IMR-90 (cell line): ENCODE data around the gene GRID1. TPM values are rescaled to one million over a fixed set of nuclear protein-coding genes. Genes with fewer than 3 reads are reported as not detected.

ENCODE experiments used
- ATAC-seq: fragments of 200-7000 bp; cut with Tn5 transposase; 2 replicates; pipeline ENCODE4 v1.9.1; 2020; ENCODE audit warnings: low read depth, mild to moderate bottlenecking, moderate library complexity
- BruUV-seq: library from RNA; stranded (reverse); fragments of 400-500 nt; replicated peaks from 2 replicates; lab custom pipeline; 2021; lab: Mats Ljungman, UMichigan
- CTCF ChIA-PET: fragments of 300-600 bp; formaldehyde crosslinking; extraction: SDS; loops from one replicate; lab custom pipeline; 2021; ENCODE audit warnings: antibody characterized with exemption; lab: Yijun Ruan, JAX
- POLR2A ChIA-PET: fragments of 300-600 bp; sonication (Branson Sonifier 250); formaldehyde crosslinking; loops from one replicate; lab custom pipeline; 2022; ENCODE audit warnings: antibody characterized with exemption; ENCODE audit not compliant: unreplicated experiment; lab: Charles Lee
- DNase-seq: peaks from one replicate; pipeline ENCODE4 v3.0.0; 2013
- H2AFZ ChIP-seq: replicated peaks from 2 replicates; pipeline ENCODE3; 2013; ENCODE audit warnings: low read length, mild to moderate bottlenecking; ENCODE audit not compliant: poor library complexity
- H2AK5ac ChIP-seq: 2 replicates; pipeline ENCODE4 v1.6.1; 2013; ENCODE audit warnings: low read depth, low read length, inconsistent platforms
- H2AK9ac ChIP-seq: replicated peaks from 2 replicates; pipeline ENCODE3; 2013; ENCODE audit warnings: mild to moderate bottlenecking, low read depth, low read length, moderate library complexity; ENCODE audit not compliant: poor library complexity
- H2BK120ac ChIP-seq: 2 replicates; pipeline ENCODE4 v1.6.1; 2013; ENCODE audit warnings: low read depth, low read length, inconsistent platforms
- H2BK15ac ChIP-seq: 3 replicates; pipeline ENCODE4 v1.6.1; 2013; ENCODE audit warnings: low read depth, low read length, inconsistent platforms
- H2BK20ac ChIP-seq: 2 replicates; pipeline ENCODE4 v1.6.1; 2013; ENCODE audit warnings: low read depth, mild to moderate bottlenecking, inconsistent platforms, low read length, moderate library complexity
- H2BK5ac ChIP-seq: 2 replicates; pipeline ENCODE4 v1.6.1; 2013; ENCODE audit warnings: mild to moderate bottlenecking, low read depth, low read length, inconsistent platforms; ENCODE audit not compliant: poor library complexity, severe bottlenecking
- H3K14ac ChIP-seq: replicated peaks from 2 replicates; pipeline ENCODE4 v1.6.1; 2013; ENCODE audit warnings: low read depth, low read length, inconsistent platforms
- H3K18ac ChIP-seq: 2 replicates; pipeline ENCODE4 v1.6.1; 2013; ENCODE audit warnings: low read depth, low read length, control low read depth
- H3K23ac ChIP-seq: 2 replicates; pipeline ENCODE4 v1.6.1; 2013; ENCODE audit warnings: low read depth, low read length, inconsistent platforms
- H3K27ac ChIP-seq: 2 replicates; pipeline ENCODE4 v1.5.1; 2013; ENCODE audit warnings: mild to moderate bottlenecking, control low read depth, low read length; ENCODE audit not compliant: insufficient read depth
- H3K27me3 ChIP-seq: 2 replicates; pipeline ENCODE4 v1.6.1; 2013; ENCODE audit warnings: low read length; ENCODE audit not compliant: control insufficient read depth, insufficient read depth
- H3K36me3 ChIP-seq: 2 replicates; pipeline ENCODE4 v1.6.1; 2013; ENCODE audit warnings: low read length, mixed read lengths; ENCODE audit not compliant: control insufficient read depth, insufficient read depth
- H3K4ac ChIP-seq: 2 replicates; pipeline ENCODE4 v1.6.1; 2013; ENCODE audit warnings: low read depth, low read length, inconsistent platforms
- H3K4me1 ChIP-seq: 2 replicates; pipeline ENCODE4 v1.6.1; 2013; ENCODE audit warnings: low read length, mixed read lengths; ENCODE audit not compliant: control insufficient read depth, insufficient read depth
- H3K4me2 ChIP-seq: 2 replicates; pipeline ENCODE4 v1.6.1; 2013; ENCODE audit warnings: low read depth, mild to moderate bottlenecking, control low read depth, low read length, moderate library complexity
- H3K4me3 ChIP-seq: 2 replicates; pipeline ENCODE4 v1.5.1; 2013; ENCODE audit warnings: low read depth, mild to moderate bottlenecking, control low read depth, low read length, moderate library complexity; ENCODE audit not compliant: insufficient read depth
- H3K56ac ChIP-seq: 2 replicates; pipeline ENCODE4 v1.6.1; 2013; ENCODE audit warnings: low read length, inconsistent platforms; ENCODE audit not compliant: insufficient read depth; ENCODE audit errors: extremely low read depth
- H3K79me1 ChIP-seq, 2 experiments: 2 replicates each; pipeline ENCODE4 v1.6.1; 2013; ENCODE audit warnings: low read length in 2 of 2, inconsistent platforms in 1 of 2, low read depth in 1 of 2
- H3K9ac ChIP-seq: 2 replicates; pipeline ENCODE4 v1.6.1; 2013; ENCODE audit warnings: low read depth, low read length, control low read depth
- H3K9me1 ChIP-seq: 2 replicates; pipeline ENCODE4 v1.6.1; 2013; ENCODE audit warnings: low read length, inconsistent platforms; ENCODE audit not compliant: insufficient read depth
- H3K9me3 ChIP-seq: 2 replicates; pipeline ENCODE4 v1.6.1; 2013; ENCODE audit warnings: low read length; ENCODE audit not compliant: control insufficient read depth, insufficient read depth
- H4K20me1 ChIP-seq: 2 replicates; pipeline ENCODE4 v1.6.1; 2013; ENCODE audit warnings: low read length, inconsistent platforms; ENCODE audit not compliant: insufficient read depth
- H4K5ac ChIP-seq: 2 replicates; pipeline ENCODE4 v1.6.1; 2013; ENCODE audit warnings: mild to moderate bottlenecking, low read depth, low read length, control low read depth
- H4K8ac ChIP-seq, 2 experiments: 2 replicates each; pipeline ENCODE4 v1.6.1; 2013; ENCODE audit warnings: low read depth in 2 of 2, low read length in 2 of 2, control low read depth in 1 of 2, inconsistent platforms in 1 of 2
- H4K91ac ChIP-seq: 2 replicates; pipeline ENCODE4 v1.6.1; 2013; ENCODE audit warnings: low read depth, low read length, inconsistent platforms; ENCODE audit not compliant: insufficient read depth
- BHLHE40 ChIP-seq: fragments of 150-350 bp; IDR thresholded peaks from 2 replicates; pipeline ENCODE4 v1.6.1; 2016; ENCODE audit warnings: mild to moderate bottlenecking, low read depth, low read length
- CEBPB ChIP-seq: IDR thresholded peaks from 2 replicates; pipeline ENCODE4 v1.6.1; 2012; ENCODE audit warnings: low read depth, low read length, improper control_type of control experiment
- CHD1 ChIP-seq: IDR thresholded peaks from 2 replicates; pipeline ENCODE4 v1.6.1; 2012; ENCODE audit warnings: low read depth, low read length, improper control_type of control experiment
- MAZ ChIP-seq: IDR thresholded peaks from 2 replicates; pipeline ENCODE4 v1.6.1; 2012; ENCODE audit warnings: low read depth, mild to moderate bottlenecking, low read length, improper control_type of control experiment, moderate library complexity, borderline replicate concordance
- POLR2A ChIP-seq: IDR thresholded peaks from 2 replicates; pipeline ENCODE4 v1.6.1; 2012; ENCODE audit warnings: mild to moderate bottlenecking, low read depth, low read length
- RCOR1 ChIP-seq: IDR thresholded peaks from 2 replicates; pipeline ENCODE4 v1.6.1; 2012; ENCODE audit warnings: mild to moderate bottlenecking, low read length, improper control_type of control experiment; ENCODE audit not compliant: insufficient replicate concordance
- SMC3 ChIP-seq: fragments of 150-350 bp; IDR thresholded peaks from 2 replicates; pipeline ENCODE4 v1.6.1; 2016; ENCODE audit warnings: low read depth, mild to moderate bottlenecking, antibody characterized with exemption, low read length, moderate library complexity
- WGBS, 2 experiments: methylation state at CpG; one replicate each; pipeline versions ENCODE4 v1.1.5 to v1.1.7; 2013; ENCODE audit warnings: missing lambda C conversion rate in 2 of 2; ENCODE audit not compliant: insufficient read length in 1 of 2; ENCODE audit errors: extremely low coverage in 2 of 2; 5-methylcytosine and 5-hydroxymethylcytosine counted together
- dilution Hi-C: fragments of 300-500 bp; cut with HindIII; formaldehyde crosslinking; loops from one replicate; pipeline ENCODE4 v1.14.3; 2018; ENCODE audit warnings: low sequenced_read_pairs; ENCODE audit not compliant: unreplicated experiment
- in situ Hi-C: fragments of 300-500 bp; cut with MboI; formaldehyde crosslinking; loops from 3 replicates; pipeline ENCODE4 v1.14.3; 2019; ENCODE audit warnings: low sequenced_read_pairs, inconsistent platforms, mixed read lengths
- intact Hi-C: fragments of 100-400 bp; cut with micrococcal nuclease; formaldehyde crosslinking; loops from 2 replicates; pipeline ENCODE4 v1.10.0; 2022
- polyA plus RNA-seq, 3 experiments: library from polyadenylated mRNA; depleted of rRNA; stranded (reverse); fragments of >200 nt; gene quantifications; 2 replicates each; pipeline ENCODE4 v1.2.3, GENCODE V29; 2012; ENCODE audit warnings: low replicate concordance in 1 of 3
- total RNA-seq: library from RNA; depleted of rRNA; stranded (reverse); fragments of >200 nt; gene quantifications from 2 replicates; pipeline ENCODE4 v1.2.3, GENCODE V29; 2012

Gene GRID1
- total and polyA plus RNA-seq, 2 of the 4 experiments (the other 2 are of a cell fraction): not detected

- Histone ChIP-seq H4K91ac (no peak overlapping the region), H3K79me1 (no peaks in the 10 kb centered on the region), H2BK5ac (no peak overlapping the region), H3K23ac (no peak overlapping the region), H3K27ac (no peak overlapping the region), H2AK9ac (no peak overlapping the region), H3K4me1 (no peaks in the 10 kb centered on the region), H2BK120ac (no peak overlapping the region), H2AFZ (no peak overlapping the region), H3K56ac (no peak overlapping the region), H3K4ac (no peak overlapping the region), H3K9me1 (no peaks in the 10 kb centered on the region), H3K9me3 (no peaks in the 10 kb centered on the region; the same call in 1 of the 2 replicates), H3K27me3 (no peaks in the 10 kb centered on the region), H4K20me1 (no peaks in the 10 kb centered on the region), H3K14ac (no peak overlapping the region), H3K4me3 (no peak overlapping the region), H3K18ac (no peak overlapping the region), H3K4me2 (no peak overlapping the region), H2BK20ac (no peak overlapping the region), H3K9ac (no peak overlapping the region), H3K36me3 (no peaks in the 10 kb centered on the region), H2BK15ac (no peak overlapping the region), H4K5ac (no peak overlapping the region), H2AK5ac (no peak overlapping the region), H4K8ac (no peak overlapping the region)
- TF ChIP-seq POLR2A (no peak), BHLHE40 (no peak), SMC3 (no peak), RCOR1 (no peak), MAZ (no peak), CHD1 (no peak), CEBPB (no peak)
- POLR2A ChIA-PET: no interaction called here
- CTCF ChIA-PET: no interaction called here
- ATAC-seq (no peak), DNase-seq (no peak)
- dilution Hi-C loops: no loop called here
- intact Hi-C loops: no loop called here
- WGBS, 2 experiments: 0% methylated on average over 1 of the region's 3 CpGs; no CpG with 5 or more reads in 1 of the 2 experiments
- in situ Hi-C loops: no loop called here
- no TSS peak for BruUV-seq
Measured at GRCh38 chr10:86082556-86082955, 284.0 kb downstream of the GRID1 start.
